NCI-H128 (cell line): ENCODE measurements around the gene JAG1.
"Not testable (repeated sequence)": the region's sequence is repeated elsewhere in the genome, so short reads cannot be mapped to it uniquely, and the experiment has no call there.

ENCODE experiments used
- DNase-seq: peaks from one replicate; lab custom pipeline; 2025; ENCODE audit not compliant: unreplicated experiment; lab: John Stamatoyannopoulos, UW

The JAG1 gene

GRCh38 chr20:10613911-10614310 is 59.9 kb downstream of the JAG1 start:
- no peak for DNase-seq

GRCh38 chr20:10613426-10613825 is 60.4 kb downstream of the JAG1 start:
- DNase-seq: not testable (repeated sequence)

- no peak for DNase-seq
Measured at GRCh38 chr20:10611357-10611756, 62.4 kb downstream of the JAG1 start.

- DNase-seq: no peak
Measured at GRCh38 chr20:10610251-10610650, 63.5 kb downstream of the JAG1 start.

- DNase-seq: no peak
Measured at GRCh38 chr20:10609770-10610169, 64.0 kb downstream of the JAG1 start.

GRCh38 chr20:10609276-10609675 is 64.5 kb downstream of the JAG1 start:
- no peak for DNase-seq

GRCh38 chr20:10605547-10606195 is 68.1 kb downstream of the JAG1 start:
- DNase-seq: no peak

- DNase-seq: no peak
Measured at GRCh38 chr20:10604865-10605440, 68.8 kb downstream of the JAG1 start.

GRCh38 chr20:10603971-10604864 is 69.6 kb downstream of the JAG1 start:
- DNase-seq: no peak

- DNase-seq: no peak
Measured at GRCh38 chr20:10603378-10603777, 70.4 kb downstream of the JAG1 start.

- DNase-seq: no peak
Measured at GRCh38 chr20:10602221-10602871, 71.5 kb downstream of the JAG1 start.

- DNase-seq: no peak
Measured at GRCh38 chr20:10597637-10598036, 76.2 kb downstream of the JAG1 start.

GRCh38 chr20:10596710-10597121 is 77.1 kb downstream of the JAG1 start:
- no peak for DNase-seq

GRCh38 chr20:10595985-10596384 is 77.8 kb downstream of the JAG1 start:
- DNase-seq: no peak

GRCh38 chr20:10595266-10595665 is 78.5 kb downstream of the JAG1 start:
- DNase-seq: no peak

- no peak for DNase-seq
Measured at GRCh38 chr20:10594296-10594868, 79.4 kb downstream of the JAG1 start.

- no peak for DNase-seq
Measured at GRCh38 chr20:10591946-10592521, 81.8 kb downstream of the JAG1 start.

GRCh38 chr20:10590950-10591671 is 82.7 kb downstream of the JAG1 start:
- DNase-seq: no peak

- not testable (repeated sequence) for DNase-seq
Measured at GRCh38 chr20:10590446-10590845, 83.4 kb downstream of the JAG1 start.
